ENCODE data around the gene PSMD9. TPM values are rescaled to one million over a fixed set of nuclear protein-coding genes. Genes with fewer than 3 reads are reported as not detected.

Gene PSMD9
- total RNA-seq, 2 donors from 2014 or later: 41.4 to 50.9 TPM

- Mint-ChIP-seq H3K4me1 (peaks cover 14% of the 10 kb centered on the region), H3K27me3 (ENCODE audit: insufficient read depth) (no peaks in the 10 kb centered on the region), H3K27ac (no peak overlapping the region), H3K4me3 (no peak overlapping the region), H3K9me3 (peaks cover 4% of the 10 kb centered on the region), H3K36me3 (ENCODE audit: low read depth) (peaks cover 19% of the 10 kb centered on the region)
- no peaks in the 10 kb centered on the region for H3K27me3 ChIP-seq (ENCODE audit: control insufficient read depth, insufficient read depth, low read length, poor library complexity, severe bottlenecking)
- WGBS, 2 experiments (ENCODE audit: insufficient coverage in 1 of 2, insufficient read length in 1 of 2): 85 to 93% methylated on average over 5 to 7 of the region's 7 CpGs
- DNase-seq: no peak
- H3K9me3 ChIP-seq (ENCODE audit: control insufficient read depth, low read length): peaks cover 8% of the 10 kb centered on the region
- no peak overlapping the region for H3K9ac ChIP-seq (ENCODE audit: extremely low read depth, low read length, poor library complexity, severe bottlenecking)
- H3K27ac ChIP-seq (ENCODE audit: low read depth, low read length): no peak overlapping the region
- H3K4me1 ChIP-seq (ENCODE audit: control insufficient read depth, insufficient read depth, low read length): no peaks in the 10 kb centered on the region
- H3K4me3 ChIP-seq (ENCODE audit: low read length): no peak overlapping the region
- peaks cover 14% of the 10 kb centered on the region for H3K36me3 ChIP-seq (ENCODE audit: control insufficient read depth, insufficient read depth, low read length)
- TF ChIP-seq CTCF (conservative IDR thresholded peaks at IDR 0.05): no peak
These were observed 50.6 kb downstream of the PSMD9 start for GRCh38 chr12:121939186-121939585.

- H3K36me3 ChIP-seq (ENCODE audit: control insufficient read depth, insufficient read depth, low read length): peaks cover 14% of the 10 kb centered on the region
- H3K9me3 ChIP-seq (ENCODE audit: control insufficient read depth, low read length): peaks cover 8% of the 10 kb centered on the region
- H3K27me3 Mint-ChIP-seq (ENCODE audit: insufficient read depth): no peaks in the 10 kb centered on the region
- peaks cover 13% of the 10 kb centered on the region for H3K4me1 Mint-ChIP-seq
- no peaks in the 10 kb centered on the region for H3K4me1 ChIP-seq (ENCODE audit: control insufficient read depth, insufficient read depth, low read length)
- no peak for TF ChIP-seq CTCF (conservative IDR thresholded peaks at IDR 0.05)
- no peaks in the 10 kb centered on the region for H3K27me3 ChIP-seq (ENCODE audit: control insufficient read depth, insufficient read depth, low read length, poor library complexity, severe bottlenecking)
- no peak overlapping the region for H3K27ac ChIP-seq (ENCODE audit: low read depth, low read length)
- no peak overlapping the region for H3K4me3 ChIP-seq (ENCODE audit: low read length)
- WGBS, 2 experiments (ENCODE audit: insufficient coverage in 1 of 2, insufficient read length in 1 of 2): 88 to 100% methylated on average over 3 to 4 of the region's 4 CpGs
- H3K27ac Mint-ChIP-seq: peak overlapping the region; percentile 36
- peaks cover 21% of the 10 kb centered on the region for H3K36me3 Mint-ChIP-seq (ENCODE audit: low read depth)
- peaks cover 4% of the 10 kb centered on the region for H3K9me3 Mint-ChIP-seq
- peak; percentile 59 for DNase-seq
- H3K4me3 Mint-ChIP-seq: no peak overlapping the region
- H3K9ac ChIP-seq (ENCODE audit: extremely low read depth, low read length, poor library complexity, severe bottlenecking): no peak overlapping the region
These were observed 51.6 kb downstream of the PSMD9 start for GRCh38 chr12:121939992-121940766.

DNA sequence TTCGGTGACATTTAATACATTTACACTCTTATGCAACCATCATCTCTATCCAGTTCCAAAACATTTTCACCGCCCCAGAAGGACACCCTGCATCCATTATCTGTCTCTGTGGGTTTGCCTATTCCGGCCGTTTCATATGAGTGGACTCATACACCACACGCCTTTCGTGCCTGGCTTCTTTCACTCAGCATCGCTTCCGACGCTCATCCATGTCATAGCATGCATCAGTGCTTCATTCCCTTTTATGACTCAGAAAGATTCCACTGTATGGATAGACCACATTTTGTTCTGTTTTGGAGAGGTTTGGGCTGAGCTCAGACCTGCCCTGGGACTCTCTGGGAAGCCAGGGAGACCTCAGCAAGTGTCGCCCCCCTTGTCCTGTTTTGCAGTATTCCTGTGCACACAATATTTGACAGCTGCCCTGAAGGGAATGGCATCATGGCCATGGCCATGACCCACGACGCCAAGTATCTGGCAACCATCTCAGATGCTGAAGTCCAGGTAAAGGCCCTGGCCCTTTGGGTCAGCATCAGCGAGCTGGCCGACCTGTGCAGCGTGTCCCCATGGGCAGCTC is 53.6 kb downstream of the PSMD9 start:
- no peak overlapping the region for H3K4me3 ChIP-seq (ENCODE audit: low read length)
- peaks cover 5% of the 10 kb centered on the region for H3K36me3 ChIP-seq (ENCODE audit: control insufficient read depth, insufficient read depth, low read length)
- TF ChIP-seq CTCF (conservative IDR thresholded peaks at IDR 0.05): no peak
- Mint-ChIP-seq H3K27ac (no peak overlapping the region), H3K36me3 (ENCODE audit: low read depth) (peaks cover 15% of the 10 kb centered on the region), H3K4me3 (no peak overlapping the region), H3K9me3 (peaks cover 17% of the 10 kb centered on the region), H3K4me1 (peaks cover 13% of the 10 kb centered on the region), H3K27me3 (ENCODE audit: insufficient read depth) (no peaks in the 10 kb centered on the region)
- H3K27ac ChIP-seq (ENCODE audit: low read depth, low read length): no peak overlapping the region
- WGBS, 2 experiments (ENCODE audit: insufficient coverage in 1 of 2, insufficient read length in 1 of 2): 93 to 96% methylated on average over 11 to 15 of the region's 15 CpGs
- H3K9me3 ChIP-seq (ENCODE audit: control insufficient read depth, low read length): peaks cover 18% of the 10 kb centered on the region
- DNase-seq: peak; percentile 36
- H3K4me1 ChIP-seq (ENCODE audit: control insufficient read depth, insufficient read depth, low read length): no peaks in the 10 kb centered on the region
- no peak overlapping the region for H3K9ac ChIP-seq (ENCODE audit: extremely low read depth, low read length, poor library complexity, severe bottlenecking)
- H3K27me3 ChIP-seq (ENCODE audit: control insufficient read depth, insufficient read depth, low read length, poor library complexity, severe bottlenecking): no peaks in the 10 kb centered on the region

Measured in endodermal cell (in vitro differentiated cells).